HCT116 (cell line): ENCODE measurements around the gene FCN3. TPM values are rescaled to one million over a fixed set of nuclear protein-coding genes. Genes with fewer than 3 reads are reported as not detected.

Experiments used
- ATAC-seq: fragments of 200-7000 bp; cut with Tn5 transposase; 2 replicates; pipeline ENCODE4 v1.9.1; 2020; ENCODE audit warnings: mild to moderate bottlenecking, moderate library complexity
- BruUV-seq: library from RNA; stranded (reverse); fragments of 400-500 nt; replicated peaks from 2 replicates; lab custom pipeline; 2021; lab: Mats Ljungman, UMichigan
- CTCF ChIA-PET: fragments of 300-600 bp; sonication (Branson Sonifier 250); formaldehyde crosslinking; loops from one replicate; lab custom pipeline; 2021; ENCODE audit warnings: antibody characterized with exemption; lab: Charles Lee
- POLR2A ChIA-PET: fragments of 300-600, 350-600 bp; sonication (Branson Sonifier 250); formaldehyde crosslinking; loops from one replicate; lab custom pipeline; 2021; ENCODE audit warnings: antibody characterized with exemption; lab: Charles Lee
- RAD21 ChIA-PET, 2 experiments: fragments of 300-600 bp; sonication (Branson Sonifier 250); formaldehyde crosslinking; loops; one replicate each; lab custom pipeline; 2023; ENCODE audit warnings: low total read pairs in 2 of 2; ENCODE audit not compliant: uncharacterized antibody in 2 of 2, unreplicated experiment in 2 of 2, low non-redundant PET in 1 of 2; lab: Charles Lee
- DNase-seq: peaks from one replicate; pipeline ENCODE4 v3.0.0-alpha.2; 2010; ENCODE audit warnings: low read depth, low spot score
- H2AFZ ChIP-seq: fragments of 200-600 bp; shearing (Covaris generic), sonication (generic); 2 replicates; pipeline ENCODE4 v1.6.1; 2017; ENCODE audit warnings: low read depth, mixed run types, mixed read lengths, antibody characterized with exemption, low read length; ENCODE audit not compliant: poor library complexity, severe bottlenecking
- H3K27ac ChIP-seq: 2 replicates; pipeline ENCODE4 v1.5.1; 2012; ENCODE audit warnings: low read depth, low read length
- H3K27me3 ChIP-seq: fragments of 200-600 bp; sonication (generic); 2 replicates; pipeline ENCODE4 v1.6.1; 2016; ENCODE audit warnings: mixed run types, low read length, mixed read lengths; ENCODE audit not compliant: insufficient read depth
- H3K36me3 ChIP-seq, 2 experiments: fragments of 200-500 bp in 1 of 2; fragments of 200-600 bp in 1 of 2; sonication (Bioruptor generic) in 1 of 2; sonication (generic) in 1 of 2; 2 replicates each; pipeline versions ENCODE4 v1.5.1 to v1.6.1; 2014 to 2016; ENCODE audit warnings: low read length in 2 of 2, inconsistent platforms in 1 of 2, mixed read lengths in 1 of 2, mixed run types in 1 of 2; ENCODE audit not compliant: insufficient read depth in 2 of 2, control insufficient read depth in 1 of 2
- H3K4me1 ChIP-seq, 2 experiments: fragments of 200-600 bp in 1 of 2; sonication (generic) in 1 of 2; 2 replicates each; pipeline versions ENCODE4 v1.5.1 to v1.6.1; 2012 to 2017; ENCODE audit warnings: low read length in 2 of 2, inconsistent platforms in 1 of 2, mild to moderate bottlenecking in 1 of 2, mixed read lengths in 1 of 2, mixed run types in 1 of 2, moderate library complexity in 1 of 2; ENCODE audit not compliant: insufficient read depth in 2 of 2, control insufficient read depth in 1 of 2
- H3K4me2 ChIP-seq: fragments of 200-600 bp; sonication (generic); 2 replicates; pipeline ENCODE4 v1.6.1; 2017; ENCODE audit warnings: mixed run types, low read length, mixed read lengths
- H3K4me3 ChIP-seq, 2 experiments: fragments of 200-600 bp in 1 of 2; sonication (generic) in 1 of 2; replicated peaks in 1 of 2; 2 replicates each; pipeline ENCODE4 v1.5.1; 2011 to 2016; ENCODE audit warnings: low read length in 2 of 2, control low read depth in 1 of 2, low read depth in 1 of 2, mild to moderate bottlenecking in 1 of 2, mixed read lengths in 1 of 2, mixed run types in 1 of 2
- H3K79me2 ChIP-seq: fragments of 200-600 bp; sonication (generic); 2 replicates; pipeline ENCODE4 v1.6.1; 2017; ENCODE audit warnings: mild to moderate bottlenecking, mixed run types, low read length, moderate library complexity, mixed read lengths; ENCODE audit not compliant: insufficient read depth
- H3K9ac ChIP-seq: fragments of 200-600 bp; sonication (generic); 2 replicates; pipeline ENCODE4 v1.6.1; 2016; ENCODE audit warnings: low read length, mixed read lengths
- H3K9me2 ChIP-seq: fragments of 200-600 bp; sonication (generic), shearing (Covaris generic); 2 replicates; pipeline ENCODE4 v1.6.1; 2017; ENCODE audit warnings: mixed run types, mild to moderate bottlenecking, moderate library complexity; ENCODE audit not compliant: insufficient read depth
- H3K9me3 ChIP-seq, 2 experiments: fragments of 200-500 bp in 1 of 2; fragments of 200-600 bp in 1 of 2; sonication (Bioruptor generic) in 1 of 2; sonication (generic) in 1 of 2; 2 replicates each; pipeline ENCODE4 v1.6.1; 2014 to 2017; ENCODE audit warnings: low read length in 2 of 2, mixed read lengths in 2 of 2, inconsistent platforms in 1 of 2, low read depth in 1 of 2, mild to moderate bottlenecking in 1 of 2, mixed run types in 1 of 2, moderate library complexity in 1 of 2; ENCODE audit not compliant: control insufficient read depth in 1 of 2, insufficient read depth in 1 of 2
- H4K20me1 ChIP-seq: fragments of 200-600 bp; sonication (generic), shearing (Covaris generic); 2 replicates; pipeline ENCODE4 v1.6.1; 2017; ENCODE audit warnings: mixed run types, mild to moderate bottlenecking, moderate library complexity; ENCODE audit not compliant: insufficient read depth
- CBX3 ChIP-seq: IDR thresholded peaks from 2 replicates; pipeline ENCODE4 v1.6.1; 2012; ENCODE audit warnings: low read depth
- CEBPB ChIP-seq: IDR thresholded peaks from 2 replicates; pipeline ENCODE4 v1.6.1; 2012; ENCODE audit warnings: low read depth
- CTCF ChIP-seq, 3 experiments: fragments of 200-600 bp in 1 of 3; sonication (generic) in 1 of 3; IDR thresholded peaks in 2 of 3; conservative IDR thresholded peaks in 1 of 3; 2 replicates each; pipeline ENCODE4 v1.5.1; 2012 to 2017; ENCODE audit warnings: low read depth in 2 of 3, low read length in 2 of 3, antibody characterized with exemption in 1 of 3, borderline replicate concordance in 1 of 3, control low read depth in 1 of 3, mild to moderate bottlenecking in 1 of 3, mixed read lengths in 1 of 3, mixed run types in 1 of 3, moderate library complexity in 1 of 3; ENCODE audit not compliant: insufficient read depth in 1 of 3
- FOSL1 ChIP-seq: IDR thresholded peaks from 2 replicates; pipeline ENCODE4 v1.6.1; 2012; ENCODE audit warnings: low read depth
- RAD21 ChIP-seq: IDR thresholded peaks from 2 replicates; pipeline ENCODE4 v1.6.1; 2012; ENCODE audit warnings: low read depth, mild to moderate bottlenecking
- SRF ChIP-seq: IDR thresholded peaks from 2 replicates; pipeline ENCODE4 v1.6.1; 2012; ENCODE audit warnings: low read depth
- ZFX ChIP-seq: fragments of 450-650 bp; IDR thresholded peaks from 2 replicates; pipeline ENCODE4 v1.6.1; 2017
- ZNF274 ChIP-seq: fragments of 200-500 bp; sonication (Bioruptor generic); IDR thresholded peaks from 2 replicates; pipeline ENCODE4 v1.6.1; 2014; ENCODE audit warnings: mild to moderate bottlenecking, low read depth, low read length, inconsistent platforms
- intact Hi-C: fragments of 100-400 bp; cut with micrococcal nuclease; formaldehyde crosslinking; loops from 2 replicates; pipeline ENCODE4 v1.10.0; 2022
- total RNA-seq: library from RNA; stranded (reverse); gene quantifications from one replicate; pipeline ENCODE4 v1.2.1, GENCODE V29; 2021; ENCODE audit not compliant: unreplicated experiment
- TF ChIP-seq, protein P1 (sequence below): IDR thresholded peaks from 2 replicates; pipeline ENCODE4 v1.6.1; 2012
- TF ChIP-seq, protein P2 (sequence below): IDR thresholded peaks from 2 replicates; pipeline ENCODE4 v1.6.1; 2012

Gene FCN3
- total RNA-seq, 1 experiment from 2014 or later = 1.2 TPM

DNA sequence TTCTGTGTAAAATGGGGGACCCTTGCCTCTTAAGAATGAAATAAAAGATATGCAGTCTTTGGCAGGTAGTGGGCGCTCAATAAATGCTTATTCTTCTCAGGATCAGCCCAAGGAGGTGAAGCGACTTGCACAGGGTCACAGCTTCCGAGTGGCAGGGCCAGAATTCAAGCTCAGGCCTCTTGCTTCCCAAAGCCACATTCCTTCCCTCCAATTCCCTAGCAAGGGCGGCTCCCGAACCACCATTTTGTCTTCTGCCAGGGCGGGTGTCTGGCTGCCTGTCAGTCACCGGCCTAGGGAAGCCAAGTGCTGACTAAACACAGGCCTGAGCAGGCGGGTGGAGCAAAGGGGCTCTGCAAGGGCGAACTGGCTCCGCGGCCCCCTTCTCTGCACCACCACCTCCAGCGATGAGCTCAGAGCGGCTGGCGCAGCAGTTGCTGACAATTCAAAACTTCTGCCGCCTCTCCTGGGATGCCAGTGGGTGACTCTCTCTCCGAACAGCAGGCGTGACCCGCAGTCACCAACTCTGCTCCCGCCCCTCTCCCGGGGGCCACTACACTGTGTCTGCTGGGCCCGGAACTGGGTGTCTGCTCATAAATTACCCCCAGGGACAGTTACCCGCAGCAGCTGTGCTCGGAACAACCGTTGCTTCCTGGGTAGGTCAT is 28.6 kb upstream of the FCN3 start:
- H3K9me3 ChIP-seq = no peaks in the 10 kb centered on the region
- CTCF ChIA-PET = interaction anchor here (1.4 kb wide), 1 partner anchor 154 kb away, joined by 3 read pairs; no protein-coding TSS in a partner anchor
- no peaks in the 10 kb centered on the region for H3K27me3 ChIP-seq
- H3K9ac ChIP-seq = no peak overlapping the region
- H2AFZ ChIP-seq = no peak overlapping the region
- no TSS peak for BruUV-seq
- TF ChIP-seq, protein P1, sequence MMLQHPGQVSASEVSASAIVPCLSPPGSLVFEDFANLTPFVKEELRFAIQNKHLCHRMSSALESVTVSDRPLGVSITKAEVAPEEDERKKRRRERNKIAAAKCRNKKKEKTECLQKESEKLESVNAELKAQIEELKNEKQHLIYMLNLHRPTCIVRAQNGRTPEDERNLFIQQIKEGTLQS = no peak
- TF ChIP-seq ZFX (no peak), FOSL1 (no peak), CEBPB (no peak), CBX3 (no peak), SRF (no peak), CTCF (IDR thresholded peaks at IDR 0.05 in 2 of 3, conservative IDR thresholded peaks at IDR 0.05 in 1 of 3; ENCODE audit: borderline replicate concordance in 1 of 3, insufficient read depth in 1 of 3, low read depth in 2 of 3, low read length in 2 of 3) (peak in 2 of 3 experiments; percentile 31 to 42; a peak in 2 of 6 replicates), RAD21 (peak; percentile 51), ZNF274 (no peak)
- TF ChIP-seq, protein P2, sequence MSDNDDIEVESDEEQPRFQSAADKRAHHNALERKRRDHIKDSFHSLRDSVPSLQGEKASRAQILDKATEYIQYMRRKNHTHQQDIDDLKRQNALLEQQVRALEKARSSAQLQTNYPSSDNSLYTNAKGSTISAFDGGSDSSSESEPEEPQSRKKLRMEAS = no peak
- H3K79me2 ChIP-seq = no peaks in the 10 kb centered on the region
- intact Hi-C loops = no loop called here
- no peak overlapping the region for H3K4me3 ChIP-seq
- peaks cover 0 to 5% of the 10 kb centered on the region in 2 experiments; a peak in 1 of 4 replicates for H3K36me3 ChIP-seq
- POLR2A ChIA-PET = no interaction called here
- no peak overlapping the region for H3K4me2 ChIP-seq
- peaks cover 0 to 10% of the 10 kb centered on the region in 2 experiments; a peak in 1 of 4 replicates for H3K4me1 ChIP-seq
- no peaks in the 10 kb centered on the region for H3K9me2 ChIP-seq
- RAD21 ChIA-PET = no interaction called here
- ATAC-seq (peak; percentile 35; the same call in 1 of the 2 replicates), DNase-seq (no peak)
- H4K20me1 ChIP-seq = no peaks in the 10 kb centered on the region
- no peak overlapping the region for H3K27ac ChIP-seq
